Bronchial epithelial cell (primary cell): Measurements from ENCODE around the gene P4HB. TPM values are rescaled to one million over a fixed set of nuclear protein-coding genes. Genes with fewer than 3 reads are reported as not detected.

Experiments used
- DNase-seq: peaks from one replicate; pipeline ENCODE4 v3.0.0-alpha.2; 2010; ENCODE audit warnings: low read depth
- FAIRE-seq: peaks from 2 replicates; lab custom pipeline; 2011; peaks lifted over from hg19 to GRCh38; lab: Jason Lieb, UNC
- H3K27me3 ChIP-seq: 2 replicates; pipeline ENCODE4 v1.5.1; 2011; ENCODE audit warnings: low read length; ENCODE audit not compliant: control insufficient read depth, insufficient read depth
- H3K36me3 ChIP-seq: 2 replicates; pipeline ENCODE4 v1.5.1; 2011; ENCODE audit warnings: low read length; ENCODE audit not compliant: control insufficient read depth, insufficient read depth
- H3K4me3 ChIP-seq: 2 replicates; pipeline ENCODE4 v1.5.1; 2011; ENCODE audit warnings: mild to moderate bottlenecking, low read depth, low read length, control low read depth
- total RNA-seq: library from RNA; depleted of rRNA; stranded (reverse); fragments of >200 nt; gene quantifications from 2 replicates; pipeline ENCODE4 v1.2.1, GENCODE V29; 2014
- TF ChIP-seq, protein P1 (sequence below): IDR thresholded peaks from 2 replicates; pipeline ENCODE4 v1.5.1; 2011; ENCODE audit warnings: mild to moderate bottlenecking, moderate library complexity, low read length, control low read depth, inconsistent platforms; ENCODE audit not compliant: insufficient read depth, severe bottlenecking

Gene P4HB
- total RNA-seq, 1 donor from 2014 or later: 673 TPM

DNA sequence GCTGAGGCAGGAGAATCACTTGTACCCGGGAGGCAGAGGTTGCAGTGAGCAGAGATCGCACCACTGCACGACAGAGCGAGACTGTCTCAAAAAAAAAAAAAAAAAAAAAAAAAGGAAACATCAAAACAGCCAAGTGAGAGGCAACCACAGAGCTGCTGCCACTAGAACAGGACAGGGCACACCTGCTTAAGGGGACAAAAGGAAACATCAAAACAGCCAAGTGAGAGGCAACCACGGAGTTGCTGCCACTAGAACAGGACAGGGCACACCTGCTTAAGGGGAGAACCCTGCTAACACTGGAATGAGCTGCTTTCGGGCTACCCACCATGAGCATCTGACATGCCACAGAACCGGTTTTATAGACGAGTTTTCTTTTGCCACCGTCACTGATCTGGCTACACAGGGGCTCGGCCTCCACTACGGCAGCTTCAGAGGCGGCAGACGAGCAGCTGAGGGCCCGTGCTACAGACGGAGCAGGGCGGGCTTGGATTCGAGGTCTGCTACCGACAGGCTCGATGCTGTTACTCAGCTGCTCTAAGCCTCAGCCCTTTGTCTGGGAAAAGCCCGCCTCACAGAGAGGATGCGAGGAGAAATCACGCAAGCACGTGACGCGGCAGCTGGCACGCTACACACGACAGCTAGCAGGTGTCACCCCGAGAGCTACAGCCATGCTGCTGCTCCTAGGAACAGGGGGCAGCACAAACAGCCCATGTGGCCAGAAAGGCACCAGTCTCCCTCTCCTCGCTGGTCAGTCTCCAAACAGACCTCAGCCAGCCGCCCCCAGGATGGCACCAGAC lies 2.0 kb downstream of the P4HB start:
- peaks cover 38% of the 10 kb centered on the region for H3K36me3 ChIP-seq
- H3K4me3 ChIP-seq: peak overlapping the region; percentile 81
- FAIRE-seq (no peak), DNase-seq (no peak)
- TF ChIP-seq, protein P1, sequence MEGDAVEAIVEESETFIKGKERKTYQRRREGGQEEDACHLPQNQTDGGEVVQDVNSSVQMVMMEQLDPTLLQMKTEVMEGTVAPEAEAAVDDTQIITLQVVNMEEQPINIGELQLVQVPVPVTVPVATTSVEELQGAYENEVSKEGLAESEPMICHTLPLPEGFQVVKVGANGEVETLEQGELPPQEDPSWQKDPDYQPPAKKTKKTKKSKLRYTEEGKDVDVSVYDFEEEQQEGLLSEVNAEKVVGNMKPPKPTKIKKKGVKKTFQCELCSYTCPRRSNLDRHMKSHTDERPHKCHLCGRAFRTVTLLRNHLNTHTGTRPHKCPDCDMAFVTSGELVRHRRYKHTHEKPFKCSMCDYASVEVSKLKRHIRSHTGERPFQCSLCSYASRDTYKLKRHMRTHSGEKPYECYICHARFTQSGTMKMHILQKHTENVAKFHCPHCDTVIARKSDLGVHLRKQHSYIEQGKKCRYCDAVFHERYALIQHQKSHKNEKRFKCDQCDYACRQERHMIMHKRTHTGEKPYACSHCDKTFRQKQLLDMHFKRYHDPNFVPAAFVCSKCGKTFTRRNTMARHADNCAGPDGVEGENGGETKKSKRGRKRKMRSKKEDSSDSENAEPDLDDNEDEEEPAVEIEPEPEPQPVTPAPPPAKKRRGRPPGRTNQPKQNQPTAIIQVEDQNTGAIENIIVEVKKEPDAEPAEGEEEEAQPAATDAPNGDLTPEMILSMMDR: no peak
- no peaks in the 10 kb centered on the region for H3K27me3 ChIP-seq

DNA sequence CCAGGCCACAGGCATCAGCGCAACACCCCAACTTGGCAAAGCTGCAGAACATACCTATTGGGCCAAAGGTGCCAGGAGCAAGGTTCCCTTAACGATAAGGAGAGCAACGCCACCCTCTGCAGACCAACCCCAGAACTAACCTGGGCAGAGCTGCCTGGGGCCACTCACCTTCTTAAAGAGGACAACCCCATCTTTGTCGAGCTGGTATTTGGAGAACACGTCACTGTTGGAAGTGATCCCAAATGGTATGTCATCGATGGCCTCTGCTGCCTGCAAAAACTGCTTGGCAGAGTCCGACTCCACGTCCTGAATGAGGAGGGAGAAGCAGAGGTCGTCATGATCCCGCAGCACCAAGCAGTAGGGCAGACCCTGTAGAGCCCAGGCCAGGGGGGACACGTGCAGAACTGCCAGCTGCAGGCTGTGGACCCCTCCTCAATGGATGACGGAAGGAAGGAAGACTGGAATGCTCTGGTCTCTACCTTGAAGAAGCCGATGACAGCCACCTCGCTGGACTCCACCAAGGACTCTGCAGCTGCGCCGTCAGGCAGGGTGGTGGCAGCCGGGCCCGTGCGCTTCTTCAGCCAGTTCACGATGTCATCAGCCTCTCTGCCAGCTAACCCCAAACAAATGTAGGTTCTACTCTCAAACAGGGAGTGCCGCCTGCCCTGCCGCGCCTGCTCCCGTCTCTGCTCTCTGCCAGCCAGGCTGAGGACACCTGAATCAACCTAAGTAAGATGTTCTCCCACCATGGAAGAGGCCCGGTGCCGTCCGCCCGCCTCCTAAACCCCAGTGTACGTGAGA lies 5.2 kb downstream of the P4HB start:
- no peaks in the 10 kb centered on the region for H3K27me3 ChIP-seq
- TF ChIP-seq, protein P1: peak; percentile 35
- peaks cover 50% of the 10 kb centered on the region for H3K36me3 ChIP-seq
- DNase-seq (peak; percentile 57), FAIRE-seq (no peak)
- no peak overlapping the region for H3K4me3 ChIP-seq

DNA sequence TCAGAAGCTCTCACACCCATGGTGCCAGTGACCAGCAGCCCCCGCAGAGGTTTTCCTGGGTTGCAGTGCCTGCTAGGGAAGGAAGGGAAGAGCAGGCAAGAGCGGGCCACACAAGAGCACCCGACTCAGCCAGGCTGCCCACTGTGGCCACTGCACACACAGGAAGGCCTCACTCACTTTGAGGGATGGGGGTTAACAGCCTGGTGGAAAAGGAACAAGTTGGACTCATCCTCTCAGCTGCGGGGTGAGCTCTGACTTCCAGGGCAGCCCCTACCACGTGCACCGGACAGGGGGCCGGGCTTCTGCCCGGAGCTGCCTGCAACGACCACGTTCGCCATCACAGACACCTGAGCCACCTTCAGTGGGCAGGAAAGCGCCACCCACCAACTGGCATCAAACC lies 8.1 kb downstream of the P4HB start:
- DNase-seq (no peak), FAIRE-seq (no peak)
- Histone ChIP-seq H3K36me3 (peaks cover 34% of the 10 kb centered on the region), H3K4me3 (no peak overlapping the region), H3K27me3 (no peaks in the 10 kb centered on the region)
- TF ChIP-seq, protein P1: no peak

DNA sequence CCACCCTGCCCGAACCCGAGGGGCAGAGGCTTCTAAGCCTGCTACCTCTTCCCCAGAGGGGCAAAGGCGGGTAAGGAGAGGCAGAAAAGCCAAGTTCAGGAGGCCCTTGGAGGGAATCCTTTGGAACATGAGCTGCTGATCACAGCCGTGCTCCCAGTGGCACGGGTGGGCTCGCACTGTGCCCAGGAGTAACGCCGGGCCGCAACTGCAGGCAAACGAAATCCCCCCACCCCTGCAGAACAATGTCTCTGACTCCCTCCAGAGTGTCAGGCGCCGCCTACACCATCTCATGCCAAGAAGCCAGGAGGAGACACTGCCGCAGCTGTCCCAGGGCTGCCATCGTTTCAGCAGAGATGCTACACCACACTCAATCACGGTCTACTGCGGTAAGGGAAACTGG lies 8.9 kb downstream of the P4HB start:
- no peak overlapping the region for H3K4me3 ChIP-seq
- H3K36me3 ChIP-seq: peaks cover 41% of the 10 kb centered on the region
- TF ChIP-seq, protein P1: no peak
- H3K27me3 ChIP-seq: no peaks in the 10 kb centered on the region
- no peak for DNase-seq
- FAIRE-seq: no peak

DNA sequence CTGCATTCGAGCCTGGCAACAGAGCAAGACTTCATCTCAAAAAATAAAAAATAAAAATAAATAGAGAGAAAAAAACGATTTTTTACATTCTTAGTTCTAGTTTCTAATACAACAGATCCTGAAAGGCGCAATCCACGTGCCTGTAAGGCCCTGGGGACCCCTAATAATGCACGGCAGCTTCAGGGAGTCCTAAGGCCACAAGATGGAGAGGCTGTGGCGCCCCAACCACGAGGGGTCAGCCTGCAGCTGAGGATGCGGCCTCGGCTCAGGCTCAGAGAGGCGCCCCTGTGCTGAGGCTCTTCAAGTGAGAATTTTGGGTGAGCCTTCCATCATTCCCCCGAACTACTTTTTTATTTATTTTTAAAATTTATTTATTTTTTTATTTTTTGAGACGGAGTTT lies 10.9 kb downstream of the P4HB start:
- Histone ChIP-seq H3K27me3 (no peaks in the 10 kb centered on the region), H3K4me3 (no peak overlapping the region), H3K36me3 (peaks cover 50% of the 10 kb centered on the region)
- TF ChIP-seq, protein P1: no peak
- no peak for DNase-seq
- no peak for FAIRE-seq
